Esophagus squamous epithelium (tissue), 5 donors: Measurements from ENCODE around the gene LMF1. TPM values are rescaled to one million over a fixed set of nuclear protein-coding genes. Genes with fewer than 3 reads are reported as not detected.

Experiments
- DNase-seq: peaks from one replicate; lab custom pipeline; 2025; lab: John Stamatoyannopoulos, UW
- H3K27ac ChIP-seq, 4 donors: fragments of 200-600 bp; sonication (generic); one replicate each; pipeline ENCODE4 v1.5.1; 2016 to 2019; ENCODE audit warnings: mild to moderate bottlenecking in 1 of 4
- H3K27me3 ChIP-seq, 4 donors: fragments of 200-600 bp; sonication (generic); 1 replicate in 3 of 4; 2 replicates in 1 of 4; pipeline versions ENCODE4 v1.5.1 to v1.6.0; 2017 to 2021; ENCODE audit warnings: antibody characterized with exemption in 1 of 4
- H3K36me3 ChIP-seq, 3 donors: fragments of 200-600 bp; sonication (generic); one replicate each; pipeline ENCODE4 v1.5.1; 2016 to 2019
- H3K4me1 ChIP-seq, 3 donors: fragments of 200-600 bp; sonication (generic); one replicate each; pipeline ENCODE4 v1.5.1; 2017 to 2019
- H3K4me3 ChIP-seq, 4 donors: fragments of 200-600 bp; sonication (generic); 1 replicate in 3 of 4; 2 replicates in 1 of 4; pipeline ENCODE4 v1.5.1; 2016 to 2019; ENCODE audit warnings: mild to moderate bottlenecking in 2 of 4, moderate library complexity in 1 of 4
- H3K9me3 ChIP-seq, 3 donors: fragments of 200-600 bp; sonication (generic); one replicate each; pipeline ENCODE4 v1.5.1; 2016 to 2019
- CTCF ChIP-seq, 6 experiments: fragments of 450-650 bp in 4 of 6; fragments of 200-600 bp in 2 of 6; sonication (generic) in 2 of 6; IDR thresholded peaks; one replicate each; pipeline ENCODE4 v1.5.1; 2016 to 2019; ENCODE audit warnings: antibody characterized with exemption in 6 of 6, mild to moderate bottlenecking in 4 of 6, moderate library complexity in 4 of 6
- POLR2A ChIP-seq, 4 donors: fragments of 450-650 bp; IDR thresholded peaks; one replicate each; pipeline ENCODE4 v1.6.1; 2017; ENCODE audit warnings: antibody characterized with exemption in 4 of 4, mild to moderate bottlenecking in 4 of 4, moderate library complexity in 3 of 4
- WGBS, 2 donors: methylation state at CpG; one replicate each; pipeline ENCODE4 v1.1.5; 2018; 5-methylcytosine and 5-hydroxymethylcytosine counted together
- intact Hi-C: fragments of 100-400 bp; cut with DNase I; formaldehyde crosslinking; loops from one replicate; pipeline ENCODE4 v1.15.0; 2022
- total RNA-seq, 4 donors: library from RNA; depleted of rRNA; stranded (reverse); fragments of >200 nt; gene quantifications; one replicate each; pipeline ENCODE4 v1.1.0, GENCODE V29; 2016
- donor health status: DM: yes; HTN: yes; CAD: no.

Gene LMF1
- total RNA-seq, 4 donors from 2014 or later: 13.3 to 34.4 (median 23.8) TPM

- TF ChIP-seq POLR2A (IDR thresholded peaks at IDR 0.05): no peak
- no peak for TF ChIP-seq CTCF (IDR thresholded peaks at IDR 0.05)
Measured at GRCh38 chr16:911101-911500, 59.7 kb downstream of the LMF1 start.

GRCh38 chr16:910181-910580, 60.6 kb downstream of the LMF1 start:
- Histone ChIP-seq H3K4me3 (no peak overlapping the region), H3K27ac (no peak overlapping the region), H3K4me1 (no peaks in the 10 kb centered on the region), H3K27me3 (no peaks in the 10 kb centered on the region), H3K36me3 (peaks cover 0 to 74% (median 4%) of the 10 kb centered on the region in 3 donors), H3K9me3 (peaks cover 0 to 13% (median 0%) of the 10 kb centered on the region in 3 donors)
- TF ChIP-seq POLR2A (IDR thresholded peaks at IDR 0.05) (no peak), CTCF (IDR thresholded peaks at IDR 0.05) (no peak)
- DNase-seq: no peak
- intact Hi-C loops: no loop called here
- 79 to 81% methylated on average over 6 to 12 of the region's 20 CpGs for WGBS, 2 donors

More at GRCh38 chr16:911101-911500, 59.7 kb downstream of the LMF1 start:
- no peak for DNase-seq
- intact Hi-C loops: no loop called here
- 80 to 89% methylated on average over 1 to 4 of the region's 15 CpGs for WGBS, 2 donors
- Histone ChIP-seq H3K27me3 (no peaks in the 10 kb centered on the region), H3K4me3 (no peak overlapping the region), H3K36me3 (peaks cover 0 to 66% (median 4%) of the 10 kb centered on the region in 3 donors), H3K9me3 (peaks cover 0 to 13% (median 0%) of the 10 kb centered on the region in 3 donors), H3K27ac (no peak overlapping the region), H3K4me1 (no peaks in the 10 kb centered on the region)

GRCh38 chr16:909281-910000, 61.3 kb downstream of the LMF1 start:
- no peak for TF ChIP-seq CTCF (IDR thresholded peaks at IDR 0.05)
- TF ChIP-seq POLR2A (IDR thresholded peaks at IDR 0.05): no peak
- no peak for DNase-seq
- no peaks in the 10 kb centered on the region for H3K27me3 ChIP-seq
- whole genome bisulfite sequencing, 2 donors: 93 to 94% methylated on average over 17 to 35 of the region's 45 CpGs
- peaks cover 0 to 13% (median 0%) of the 10 kb centered on the region in 3 donors for H3K9me3 ChIP-seq
- no peak overlapping the region for H3K27ac ChIP-seq
- H3K4me3 ChIP-seq: no peak overlapping the region
- peaks cover 0 to 76% (median 4%) of the 10 kb centered on the region in 3 donors for H3K36me3 ChIP-seq
- intact Hi-C loops: no loop called here
- H3K4me1 ChIP-seq: no peaks in the 10 kb centered on the region

- Histone ChIP-seq H3K36me3 (peaks cover 0 to 72% (median 4%) of the 10 kb centered on the region in 3 donors), H3K27ac (no peak overlapping the region), H3K27me3 (no peaks in the 10 kb centered on the region), H3K9me3 (peaks cover 0 to 13% (median 0%) of the 10 kb centered on the region in 3 donors), H3K4me3 (no peak overlapping the region), H3K4me1 (no peaks in the 10 kb centered on the region)
- WGBS, 2 donors: 100% methylated on average over 1 of the region's 15 CpGs
- TF ChIP-seq POLR2A (IDR thresholded peaks at IDR 0.05) (no peak), CTCF (IDR thresholded peaks at IDR 0.05) (no peak)
- intact Hi-C loops: no loop called here
- DNase-seq: no peak
Measured at GRCh38 chr16:908526-909155, 62.1 kb downstream of the LMF1 start.

- H3K9me3 ChIP-seq: peaks cover 0 to 13% (median 0%) of the 10 kb centered on the region in 3 donors
- H3K4me3 ChIP-seq: no peak overlapping the region
- peaks cover 0 to 64% (median 4%) of the 10 kb centered on the region in 3 donors for H3K36me3 ChIP-seq
- H3K27me3 ChIP-seq: no peaks in the 10 kb centered on the region
- TF ChIP-seq CTCF (IDR thresholded peaks at IDR 0.05) (no peak), POLR2A (IDR thresholded peaks at IDR 0.05) (no peak)
- 98% methylated on average over 7 of the region's 7 CpGs; no CpG with 5 or more reads in 1 of the 2 donors for WGBS, 2 donors
- no peaks in the 10 kb centered on the region for H3K4me1 ChIP-seq
- intact Hi-C loops: no loop called here
- DNase-seq: no peak
- no peak overlapping the region for H3K27ac ChIP-seq
Measured at GRCh38 chr16:907842-908241, 62.9 kb downstream of the LMF1 start.
